OCI-LY7 (cell line): ENCODE results near the gene MYOF.

Experiments used
- CTCF ChIP-seq: fragments of 200-600 bp; sonication (generic); conservative IDR thresholded peaks from 2 replicates; pipeline ENCODE4 v1.5.1; 2014; ENCODE audit warnings: mild to moderate bottlenecking, antibody characterized with exemption, low read length, moderate library complexity, mixed read lengths
- EZH2phosphoT487 ChIP-seq: fragments of 200-600 bp; sonication (generic); IDR thresholded peaks from 2 replicates; pipeline ENCODE4 v1.6.1; 2018; ENCODE audit warnings: low read depth, borderline replicate concordance, mild to moderate bottlenecking, mixed run types, antibody characterized with exemption, low read length, moderate library complexity, mixed read lengths

GRCh38 chr10:93352638-93353383 lies 129.3 kb downstream of the MYOF start:
- TF ChIP-seq CTCF (peak; percentile 92), EZH2phosphoT487 (no peak)
